Measurements from ENCODE around the gene CD24. TPM values are rescaled to one million over a fixed set of nuclear protein-coding genes. Genes with fewer than 3 reads are reported as not detected.

Gene CD24
- total and polyA plus RNA-seq, 8 donors: 54.0 to 184 (median 156) TPM

DNA sequence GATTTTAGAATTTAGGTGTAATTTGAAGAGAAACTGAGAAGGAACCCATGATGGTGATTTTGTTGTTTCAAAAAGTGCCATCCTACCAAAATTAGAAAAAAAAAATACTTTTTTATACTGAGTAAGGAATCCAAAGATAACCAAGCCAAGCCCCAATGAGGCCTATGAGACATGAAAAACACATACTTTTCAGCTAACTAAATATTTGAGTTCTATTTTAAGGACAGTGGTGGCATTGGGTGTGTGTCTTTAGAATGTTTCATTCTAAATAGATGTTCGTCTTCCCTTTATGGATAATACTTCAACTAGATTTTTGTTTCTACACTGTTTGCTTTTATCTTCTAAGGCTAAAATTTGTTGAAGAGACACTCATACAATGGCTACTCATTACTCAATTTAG lies 9.6 kb downstream of the CD24 start:
- Histone ChIP-seq H3K36me3 (no peaks in the 10 kb centered on the region), H3K27me3 (peaks cover 0 to 11% of the 10 kb centered on the region in 2 donors), H3K27ac (no peak overlapping the region), H3K4me3 (no peak overlapping the region), H3K4me1 (no peaks in the 10 kb centered on the region), H3K9me3 (no peaks in the 10 kb centered on the region)
- DNase-seq: no peak
- ATAC-seq: no peak
- TF ChIP-seq, protein P1, sequence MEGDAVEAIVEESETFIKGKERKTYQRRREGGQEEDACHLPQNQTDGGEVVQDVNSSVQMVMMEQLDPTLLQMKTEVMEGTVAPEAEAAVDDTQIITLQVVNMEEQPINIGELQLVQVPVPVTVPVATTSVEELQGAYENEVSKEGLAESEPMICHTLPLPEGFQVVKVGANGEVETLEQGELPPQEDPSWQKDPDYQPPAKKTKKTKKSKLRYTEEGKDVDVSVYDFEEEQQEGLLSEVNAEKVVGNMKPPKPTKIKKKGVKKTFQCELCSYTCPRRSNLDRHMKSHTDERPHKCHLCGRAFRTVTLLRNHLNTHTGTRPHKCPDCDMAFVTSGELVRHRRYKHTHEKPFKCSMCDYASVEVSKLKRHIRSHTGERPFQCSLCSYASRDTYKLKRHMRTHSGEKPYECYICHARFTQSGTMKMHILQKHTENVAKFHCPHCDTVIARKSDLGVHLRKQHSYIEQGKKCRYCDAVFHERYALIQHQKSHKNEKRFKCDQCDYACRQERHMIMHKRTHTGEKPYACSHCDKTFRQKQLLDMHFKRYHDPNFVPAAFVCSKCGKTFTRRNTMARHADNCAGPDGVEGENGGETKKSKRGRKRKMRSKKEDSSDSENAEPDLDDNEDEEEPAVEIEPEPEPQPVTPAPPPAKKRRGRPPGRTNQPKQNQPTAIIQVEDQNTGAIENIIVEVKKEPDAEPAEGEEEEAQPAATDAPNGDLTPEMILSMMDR (IDR thresholded peaks at IDR 0.05): no peak
- intact Hi-C loops (cut with DNase I): no loop called here

DNA sequence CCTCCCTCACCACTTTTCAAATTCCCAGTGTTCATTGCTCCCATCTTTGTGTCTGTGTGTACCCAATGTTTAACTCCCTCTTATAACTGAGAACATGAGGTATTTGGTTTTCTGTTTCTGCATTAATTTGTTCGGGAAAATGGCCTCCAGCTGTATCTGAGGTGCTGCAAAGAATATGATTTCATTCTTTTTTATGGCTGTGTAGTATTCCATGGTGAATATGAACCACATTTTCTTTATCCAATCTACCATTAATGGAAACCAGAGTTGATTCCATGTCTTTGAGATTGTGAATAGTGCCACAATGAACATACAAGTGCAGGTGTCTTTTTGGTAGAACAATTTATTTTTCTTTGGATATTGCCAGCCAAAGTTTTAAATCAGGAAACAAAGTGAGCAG lies 10.4 kb downstream of the CD24 start:
- no peak for ATAC-seq
- intact Hi-C loops (cut with DNase I): no loop called here

DNA sequence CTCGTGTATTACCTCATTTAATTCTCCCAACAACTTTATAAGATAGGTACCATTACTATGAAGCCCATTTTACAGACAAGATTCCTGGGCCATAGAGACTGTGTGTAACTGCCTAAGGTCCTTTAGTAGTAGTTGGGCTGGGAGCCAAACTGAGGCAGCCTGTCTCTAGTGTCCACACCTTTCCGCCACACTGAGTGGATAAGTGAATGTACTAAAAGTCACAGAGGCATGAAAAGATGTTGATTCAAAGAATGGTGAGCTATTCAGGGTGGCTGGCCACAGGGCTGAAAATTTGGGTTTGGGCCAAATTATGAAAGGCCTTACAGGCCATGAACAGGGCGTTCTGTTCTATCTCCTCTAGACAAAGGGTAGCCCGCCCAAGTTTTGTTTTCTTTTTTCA lies 11.0 kb downstream of the CD24 start:
- Histone ChIP-seq H3K4me3 (no peak overlapping the region), H3K9me3 (no peaks in the 10 kb centered on the region), H3K36me3 (no peaks in the 10 kb centered on the region), H3K27ac (no peak overlapping the region), H3K4me1 (no peaks in the 10 kb centered on the region), H3K27me3 (peaks cover 0 to 8% of the 10 kb centered on the region in 2 donors)
- no peak for DNase-seq
- ATAC-seq: no peak
- TF ChIP-seq, protein P1 (IDR thresholded peaks at IDR 0.05): no peak
- intact Hi-C loops (cut with DNase I): no loop called here

More for the DNA sequence above, 10.4 kb downstream of the CD24 start:
- Histone ChIP-seq H3K27me3 (peaks cover 0 to 11% of the 10 kb centered on the region in 2 donors), H3K9me3 (no peaks in the 10 kb centered on the region), H3K4me1 (no peaks in the 10 kb centered on the region), H3K36me3 (no peaks in the 10 kb centered on the region), H3K27ac (no peak overlapping the region), H3K4me3 (no peak overlapping the region)
- TF ChIP-seq, protein P1 (IDR thresholded peaks at IDR 0.05): no peak
- no peak for DNase-seq

DNA sequence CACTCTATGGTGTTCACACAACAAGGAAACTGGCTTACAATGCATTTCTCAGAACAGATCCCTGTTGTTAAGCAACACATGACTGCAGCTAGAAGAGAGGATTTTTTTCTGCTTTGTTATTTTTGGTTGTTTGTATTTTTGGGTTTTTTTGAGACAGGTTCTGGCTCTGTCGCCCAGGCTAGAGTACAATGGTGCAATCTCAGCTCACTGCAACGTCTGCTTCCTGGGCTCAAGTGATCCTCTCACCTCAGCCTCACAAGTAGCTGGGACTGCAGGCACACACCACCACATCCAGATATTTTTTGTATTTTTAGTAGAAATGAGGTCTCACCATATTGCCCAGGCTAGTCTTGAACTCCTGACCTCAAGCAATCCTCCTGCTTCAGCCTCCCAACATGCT lies 12.7 kb downstream of the CD24 start:
- no peaks in the 10 kb centered on the region for H3K9me3 ChIP-seq

DNA sequence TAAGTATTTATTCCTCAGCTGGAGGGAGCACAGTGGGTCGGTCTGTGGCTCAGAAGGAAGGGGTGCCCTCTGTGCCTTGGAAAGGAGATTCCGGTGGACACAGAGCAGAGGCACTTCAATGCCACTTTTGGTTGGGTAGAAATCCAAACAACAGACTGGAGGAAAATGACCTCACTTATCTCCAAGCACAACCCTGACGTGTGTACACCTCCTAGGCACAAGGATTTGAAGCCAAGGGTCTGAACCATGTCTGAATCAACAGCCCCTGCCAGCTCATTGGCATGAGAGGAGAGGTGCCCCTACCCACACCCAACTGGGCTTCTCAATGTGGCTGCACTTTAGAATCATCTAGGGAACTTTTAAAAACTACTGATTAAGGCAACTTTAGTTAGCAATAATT lies 13.4 kb downstream of the CD24 start:
- intact Hi-C loops (cut with DNase I): no loop called here
- peaks cover 0 to 6% of the 10 kb centered on the region in 2 donors for H3K27me3 ChIP-seq
- ATAC-seq (no peak), DNase-seq (no peak)
- H3K9me3 ChIP-seq: no peaks in the 10 kb centered on the region
- no peaks in the 10 kb centered on the region for H3K36me3 ChIP-seq
- no peak overlapping the region for H3K4me3 ChIP-seq
- H3K27ac ChIP-seq: peak overlapping the region in 1 of 2 donors; percentile 50
- no peaks in the 10 kb centered on the region for H3K4me1 ChIP-seq
- TF ChIP-seq, protein P1 (IDR thresholded peaks at IDR 0.05): no peak

More for the DNA sequence above, 12.7 kb downstream of the CD24 start:
- intact Hi-C loops (cut with DNase I): no loop called here
- H3K4me1 ChIP-seq: no peaks in the 10 kb centered on the region
- no peak for DNase-seq
- no peaks in the 10 kb centered on the region for H3K36me3 ChIP-seq
- TF ChIP-seq, protein P1 (IDR thresholded peaks at IDR 0.05): no peak
- peak overlapping the region in 1 of 2 donors; percentile 50 for H3K27ac ChIP-seq
- H3K27me3 ChIP-seq: peaks cover 0 to 6% of the 10 kb centered on the region in 2 donors
- no peak overlapping the region for H3K4me3 ChIP-seq
- ATAC-seq: no peak

Data from left lung (tissue), 10 donors.